ENCODE measurements around the gene C12orf56. TPM values are rescaled to one million over a fixed set of nuclear protein-coding genes. Genes with fewer than 3 reads are reported as not detected.

C12orf56 gene
- total and polyA plus RNA-seq, 9 of the 15 experiments (the other 6 are each of a cell fraction or from before 2014, with no cell fraction given) = 0.40 to 4.8 (median 1.2) TPM

DNA sequence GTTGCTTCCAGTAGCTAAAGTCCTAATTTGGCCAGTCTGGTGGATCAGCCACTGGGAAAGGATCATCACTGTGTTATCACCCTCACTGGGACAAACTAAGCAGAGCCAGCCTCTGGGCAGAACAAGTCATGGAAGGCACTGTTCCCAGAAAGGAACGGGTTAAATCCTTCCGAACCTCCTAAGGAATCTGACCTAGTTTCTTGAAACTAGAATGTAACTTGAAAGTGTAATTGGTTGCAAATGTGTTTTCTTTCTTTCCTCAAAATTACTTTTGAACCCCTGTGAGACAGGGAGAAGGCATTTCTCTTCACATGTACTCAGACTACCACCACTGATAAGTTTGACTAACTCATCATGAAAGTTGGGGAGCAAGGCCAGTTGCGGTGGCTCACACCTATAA, 149.8 kb downstream of the C12orf56 start:
- ChIA-PET CTCF (ENCODE audit: low intra/inter-chr PET ratio) (no interaction called here), POLR2A (no interaction called here)
- intact Hi-C loops (cut with micrococcal nuclease) (no loop called here), in situ Hi-C loops (cut with MboI) (no loop called here)
- Histone ChIP-seq H2AFZ (ENCODE audit: low read depth, low read length) (no peak overlapping the region), H3K4me1 (replicated peaks in 1 of 2; ENCODE audit: control insufficient read depth in 2 of 2, insufficient read depth in 2 of 2, low read length in 2 of 2) (no peaks in the 10 kb centered on the region), H3K9ac (ENCODE audit: insufficient read depth in 1 of 2, low read depth in 2 of 2, low read length in 2 of 2) (no peak overlapping the region), H3K36me3 (ENCODE audit: control insufficient read depth, insufficient read depth, low read length) (no peaks in the 10 kb centered on the region), H3K9me1 (ENCODE audit: control insufficient read depth, insufficient read depth, low read length) (no peaks in the 10 kb centered on the region), H4K20me1 (replicated peaks; ENCODE audit: control insufficient read depth, insufficient read depth, low read length) (no peaks in the 10 kb centered on the region; the same call in 1 of the 2 replicates), H3K27ac (ENCODE audit: extremely low read depth, low read depth, low read length) (no peak overlapping the region), H3K4me2 (ENCODE audit: insufficient read depth, low read length) (no peak overlapping the region), H3K27me3 (ENCODE audit: control insufficient read depth in 2 of 2, insufficient read depth in 2 of 2, low read length in 2 of 2) (peaks cover 8% of the 10 kb centered on the region in 2 experiments; a peak in 4 of 5 replicates), H3K9me3 (replicated peaks; ENCODE audit: control insufficient read depth, insufficient read depth, low read depth, low read length) (no peaks in the 10 kb centered on the region), H3K4me3 (no peak overlapping the region), H3K79me2 (ENCODE audit: control insufficient read depth, insufficient read depth, low read length) (no peaks in the 10 kb centered on the region)
- ATAC-seq (no peak), DNase-seq (ENCODE audit: extremely low read depth in 1 of 4, low spot score in 3 of 4) (no peak), FAIRE-seq (no peak)
- BruUV-seq (replicated peaks) = no TSS peak
- TF ChIP-seq E2F1 (CRISPR knock-in tag; IDR thresholded peaks at IDR 0.05) (no peak), TAF9B (IDR thresholded peaks at IDR 0.05; ENCODE audit: partially characterized antibody) (no peak)
- 0% methylated on average over 2 of the region's 3 CpGs for WGBS (ENCODE audit: insufficient coverage, low coverage, missing lambda C conversion rate)

- BruUV-seq (replicated peaks) = no TSS peak
- H3K27ac ChIP-seq (ENCODE audit: extremely low read depth, low read depth, low read length) = no peak overlapping the region
- no peaks in the 10 kb centered on the region for H3K9me3 ChIP-seq (replicated peaks; ENCODE audit: control insufficient read depth, insufficient read depth, low read depth, low read length)
- DNase-seq (ENCODE audit: extremely low read depth in 1 of 4, low spot score in 3 of 4) (no peak), ATAC-seq (no peak), FAIRE-seq (no peak)
- in situ Hi-C loops (cut with MboI) (no loop called here), intact Hi-C loops (cut with micrococcal nuclease) (no loop called here)
- no peaks in the 10 kb centered on the region for H4K20me1 ChIP-seq (replicated peaks; ENCODE audit: control insufficient read depth, insufficient read depth, low read length)
- POLR2A ChIA-PET = interaction anchor here (0.6 kb wide), 1 partner anchor 231 kb away, joined by 6 read pairs; no protein-coding TSS in a partner anchor
- no peaks in the 10 kb centered on the region for H3K4me1 ChIP-seq (replicated peaks in 1 of 2; ENCODE audit: control insufficient read depth in 2 of 2, insufficient read depth in 2 of 2, low read length in 2 of 2)
- no peaks in the 10 kb centered on the region for H3K36me3 ChIP-seq (ENCODE audit: control insufficient read depth, insufficient read depth, low read length)
- H3K9ac ChIP-seq (ENCODE audit: insufficient read depth in 1 of 2, low read depth in 2 of 2, low read length in 2 of 2) = no peak overlapping the region
- no peak overlapping the region for H3K4me2 ChIP-seq (ENCODE audit: insufficient read depth, low read length)
- no peaks in the 10 kb centered on the region for H3K9me1 ChIP-seq (ENCODE audit: control insufficient read depth, insufficient read depth, low read length)
- CTCF ChIA-PET (ENCODE audit: low intra/inter-chr PET ratio) = no interaction called here
- no peak overlapping the region for H3K4me3 ChIP-seq
- H2AFZ ChIP-seq (ENCODE audit: low read depth, low read length) = no peak overlapping the region
- no peaks in the 10 kb centered on the region for H3K79me2 ChIP-seq (ENCODE audit: control insufficient read depth, insufficient read depth, low read length)
- H3K27me3 ChIP-seq (ENCODE audit: control insufficient read depth in 2 of 2, insufficient read depth in 2 of 2, low read length in 2 of 2) = peaks cover 6 to 9% of the 10 kb centered on the region in 2 experiments; a peak in 4 of 5 replicates
- TF ChIP-seq ZNF347 (CRISPR knock-in tag; IDR thresholded peaks at IDR 0.05; ENCODE audit: low read depth) = no peak
- TF ChIP-seq ESRRB (CRISPR knock-in tag; IDR thresholded peaks at IDR 0.05; ENCODE audit: borderline replicate concordance) = no peak
- no peak for TF ChIP-seq CHD1 (IDR thresholded peaks at IDR 0.05; ENCODE audit: low read length)
- no peak for TF ChIP-seq UBTF (IDR thresholded peaks at IDR 0.05; ENCODE audit: borderline replicate concordance in 1 of 2, low read depth in 2 of 2, low read length in 2 of 2)
- TF ChIP-seq BDP1 (IDR thresholded peaks at IDR 0.05; ENCODE audit: insufficient read depth, insufficient read length) = no peak
- TF ChIP-seq ZNF444 (CRISPR knock-in tag; IDR thresholded peaks at IDR 0.05) = no peak
- no peak for TF ChIP-seq MCM2 (IDR thresholded peaks at IDR 0.05; ENCODE audit: low read depth)
- TF ChIP-seq ZNF398 (CRISPR knock-in tag; IDR thresholded peaks at IDR 0.05) = no peak
- TF ChIP-seq PTBP1 (IDR thresholded peaks at IDR 0.05; ENCODE audit: low read depth, low read length) = no peak
Observed at GRCh38 chr12:64237382-64237781, 153.2 kb downstream of the C12orf56 start.

Data from K562 (cell line).